ENCODE data around the gene LRRC71. TPM values are rescaled to one million over a fixed set of nuclear protein-coding genes. Genes with fewer than 3 reads are reported as not detected.

The LRRC71 gene
- total RNA-seq, 1 donor from 2014 or later = 0.14 TPM

- Histone ChIP-seq H3K9me3 (ENCODE audit: insufficient read depth, low read depth, low read length) (no peaks in the 10 kb centered on the region), H3K4me3 (ENCODE audit: insufficient read depth, low read depth, low read length) (no peak overlapping the region), H3K27me3 (ENCODE audit: insufficient read depth, low read length) (no peaks in the 10 kb centered on the region), H3K36me3 (ENCODE audit: insufficient read depth, low read length) (peaks cover 35% of the 10 kb centered on the region), H3K9ac (ENCODE audit: low read length) (no peak overlapping the region), H2AFZ (ENCODE audit: low read depth, low read length) (no peak overlapping the region), H3K79me2 (ENCODE audit: insufficient read depth, low read length) (no peaks in the 10 kb centered on the region), H3K4me2 (ENCODE audit: low read length) (no peak overlapping the region), H3K27ac (ENCODE audit: low read depth, low read length) (no peak overlapping the region), H4K20me1 (ENCODE audit: insufficient read depth, low read length) (no peaks in the 10 kb centered on the region), H3K4me1 (ENCODE audit: insufficient read depth, low read length) (no peaks in the 10 kb centered on the region)
- Mint-ChIP-seq H3K4me1 (ENCODE audit: low read depth, unreplicated experiment) (peaks cover 4% of the 10 kb centered on the region), H3K9me3 (ENCODE audit: unreplicated experiment) (no peaks in the 10 kb centered on the region), H3K4me3 (ENCODE audit: unreplicated experiment) (no peak overlapping the region), H3K27ac (ENCODE audit: unreplicated experiment) (no peak overlapping the region), H3K27me3 (ENCODE audit: low read depth, unreplicated experiment) (no peaks in the 10 kb centered on the region), H3K36me3 (ENCODE audit: low read depth, unreplicated experiment) (peaks cover 32% of the 10 kb centered on the region)
- FAIRE-seq (no peak), DNase-seq (ENCODE audit: low read depth) (no peak)
- no peak for TF ChIP-seq EZH2 (IDR thresholded peaks at IDR 0.05; ENCODE audit: insufficient read depth, low read length)
- TF ChIP-seq CTCF (IDR thresholded peaks at IDR 0.05; ENCODE audit: insufficient read depth, low read depth, low read length) = no peak
Measured at GRCh38 chr1:156975084-156975483, 54.7 kb downstream of the LRRC71 start.

- Histone ChIP-seq H3K79me2 (ENCODE audit: insufficient read depth, low read length) (no peaks in the 10 kb centered on the region), H4K20me1 (ENCODE audit: insufficient read depth, low read length) (no peaks in the 10 kb centered on the region), H2AFZ (ENCODE audit: low read depth, low read length) (no peak overlapping the region), H3K36me3 (ENCODE audit: insufficient read depth, low read length) (peaks cover 31% of the 10 kb centered on the region), H3K9me3 (ENCODE audit: insufficient read depth, low read depth, low read length) (no peaks in the 10 kb centered on the region), H3K27me3 (ENCODE audit: insufficient read depth, low read length) (no peaks in the 10 kb centered on the region), H3K4me2 (ENCODE audit: low read length) (no peak overlapping the region), H3K4me3 (ENCODE audit: insufficient read depth, low read depth, low read length) (no peak overlapping the region), H3K4me1 (ENCODE audit: insufficient read depth, low read length) (no peaks in the 10 kb centered on the region), H3K27ac (ENCODE audit: low read depth, low read length) (no peak overlapping the region), H3K9ac (ENCODE audit: low read length) (no peak overlapping the region)
- FAIRE-seq (no peak), DNase-seq (ENCODE audit: low read depth) (no peak)
- Mint-ChIP-seq H3K27me3 (ENCODE audit: low read depth, unreplicated experiment) (no peaks in the 10 kb centered on the region), H3K9me3 (ENCODE audit: unreplicated experiment) (no peaks in the 10 kb centered on the region), H3K36me3 (ENCODE audit: low read depth, unreplicated experiment) (peaks cover 32% of the 10 kb centered on the region), H3K27ac (ENCODE audit: unreplicated experiment) (no peak overlapping the region), H3K4me1 (ENCODE audit: low read depth, unreplicated experiment) (no peaks in the 10 kb centered on the region), H3K4me3 (ENCODE audit: unreplicated experiment) (no peak overlapping the region)
- TF ChIP-seq CTCF (IDR thresholded peaks at IDR 0.05; ENCODE audit: insufficient read depth, low read depth, low read length) (no peak), EZH2 (IDR thresholded peaks at IDR 0.05; ENCODE audit: insufficient read depth, low read length) (no peak)
Measured at GRCh38 chr1:156980551-156980950, 60.1 kb downstream of the LRRC71 start.

Small RNAs within 50 kb of the gene (microRNA-seq; reads per million reads assigned to microRNA genes)
- gene MIR765 = 2.5 reads per million

Other genes with a start within 250 kb of the LRRC71 start
- 280 and 310 TPM in 2 replicates for gene NES, start 243.2 kb upstream of the LRRC71 start, total RNA-seq
- 278 and 339 TPM in 2 replicates for gene CRABP2, start 215.0 kb upstream of the LRRC71 start, total RNA-seq
- gene METTL25B, start 192.2 kb upstream of the LRRC71 start, total RNA-seq = 9.9 and 11.1 TPM in 2 replicates
- 30.1 and 33.4 TPM in 2 replicates for gene ISG20L2, start 191.9 kb upstream of the LRRC71 start, total RNA-seq
- gene MRPL24, start 179.5 kb upstream of the LRRC71 start, total RNA-seq = 37.4 and 46.5 TPM in 2 replicates
- 179 and 190 TPM in 2 replicates for gene HDGF, start 169.0 kb upstream of the LRRC71 start, total RNA-seq
- gene PRCC, start 153.1 kb upstream of the LRRC71 start, total RNA-seq = 75.5 and 78.3 TPM in 2 replicates
- gene SH2D2A, start 103.8 kb upstream of the LRRC71 start, total RNA-seq = 0.89 and 1.1 TPM in 2 replicates
- 0.05 TPM in 1 of 2 replicates, not detected in the other for gene INSRR, start 61.5 kb upstream of the LRRC71 start, total RNA-seq
- gene NTRK1, start 59.8 kb upstream of the LRRC71 start, total RNA-seq = 0.10 and 0.27 TPM in 2 replicates
- gene PEAR1, start 26.9 kb upstream of the LRRC71 start, total RNA-seq = 8.5 and 17.3 TPM in 2 replicates
- 24.4 and 29.2 TPM in 2 replicates for gene ARHGEF11, start 125.1 kb downstream of the LRRC71 start, total RNA-seq
- not detected in 2 replicates for gene ETV3L, start 179.2 kb downstream of the LRRC71 start, total RNA-seq
- 35.4 and 37.5 TPM in 2 replicates for gene ETV3, start 217.8 kb downstream of the LRRC71 start, total RNA-seq

All from astrocyte (in vitro differentiated cells and primary cell).